Right atrium auricular region (tissue), 2 donors: ENCODE results near the gene TBC1D7. TPM values are rescaled to one million over a fixed set of nuclear protein-coding genes. Genes with fewer than 3 reads are reported as not detected.

Source experiments
- DNase-seq: peaks from one replicate; pipeline ENCODE4 v3.0.0-alpha.2; 2019; ENCODE audit warnings: low spot score
- H3K27ac ChIP-seq, 2 donors: fragments of 200-600 bp; sonication (generic); 1 replicate in 1 of 2; 2 replicates in 1 of 2; pipeline ENCODE4 v1.5.1; 2016 to 2019
- H3K27me3 ChIP-seq, 2 donors: fragments of 200-600 bp; sonication (generic); one replicate each; pipeline versions ENCODE4 v1.5.1 to v1.6.0; 2017 to 2019
- H3K36me3 ChIP-seq: fragments of 200-600 bp; sonication (generic); one replicate; pipeline ENCODE4 v1.5.1; 2016
- H3K4me1 ChIP-seq, 2 donors: fragments of 200-600 bp; sonication (generic); one replicate each; pipeline versions ENCODE4 v1.5.1 to v1.6.0; 2017 to 2019
- H3K4me3 ChIP-seq, 2 donors: fragments of 200-600 bp; sonication (generic); 1 replicate in 1 of 2; 2 replicates in 1 of 2; pipeline ENCODE4 v1.5.1; 2017 to 2019; ENCODE audit warnings: mild to moderate bottlenecking in 1 of 2, moderate library complexity in 1 of 2
- H3K9me3 ChIP-seq, 2 donors: fragments of 200-600 bp; sonication (generic); one replicate each; pipeline ENCODE4 v1.5.1; 2019
- CTCF ChIP-seq, 2 donors: fragments of 200-600 bp; sonication (generic); IDR thresholded peaks; one replicate each; pipeline ENCODE4 v1.5.1; 2019; ENCODE audit warnings: antibody characterized with exemption in 2 of 2
- total RNA-seq, 2 donors: library from RNA; depleted of rRNA; stranded (reverse); fragments of >200 nt; gene quantifications; one replicate each; pipeline ENCODE4 v1.1.0, GENCODE V29; 2016

The TBC1D7 gene
- total RNA-seq, 2 donors from 2014 or later: 15.0 to 27.0 TPM

GRCh38 chr6:13292774-13293173, 35.6 kb downstream of the TBC1D7 start:
- H3K27me3 ChIP-seq: no peaks in the 10 kb centered on the region
- no peak overlapping the region for H3K4me3 ChIP-seq
- peaks cover 20% of the 10 kb centered on the region for H3K36me3 ChIP-seq
- no peak for TF ChIP-seq CTCF (IDR thresholded peaks at IDR 0.05)
- no peak overlapping the region for H3K27ac ChIP-seq
- H3K4me1 ChIP-seq: peaks cover 0 to 3% of the 10 kb centered on the region in 2 donors
- H3K9me3 ChIP-seq: no peaks in the 10 kb centered on the region
- DNase-seq: peak; percentile 36

GRCh38 chr6:13290335-13290734, 38.0 kb downstream of the TBC1D7 start:
- no peak for TF ChIP-seq CTCF (IDR thresholded peaks at IDR 0.05)
- H3K4me1 ChIP-seq: peaks cover 0 to 3% of the 10 kb centered on the region in 2 donors
- no peak overlapping the region for H3K27ac ChIP-seq
- H3K9me3 ChIP-seq: peaks cover 0 to 15% of the 10 kb centered on the region in 2 donors
- peaks cover 41% of the 10 kb centered on the region for H3K36me3 ChIP-seq
- no peak for DNase-seq
- H3K4me3 ChIP-seq: no peak overlapping the region
- H3K27me3 ChIP-seq: no peaks in the 10 kb centered on the region

GRCh38 chr6:13289789-13290318, 38.5 kb downstream of the TBC1D7 start:
- TF ChIP-seq CTCF (IDR thresholded peaks at IDR 0.05): no peak
- no peak for DNase-seq
- peaks cover 0 to 2% of the 10 kb centered on the region in 2 donors for H3K4me1 ChIP-seq
- no peak overlapping the region for H3K4me3 ChIP-seq
- peaks cover 36% of the 10 kb centered on the region for H3K36me3 ChIP-seq
- H3K27ac ChIP-seq: no peak overlapping the region
- H3K27me3 ChIP-seq: no peaks in the 10 kb centered on the region
- peaks cover 0 to 15% of the 10 kb centered on the region in 2 donors for H3K9me3 ChIP-seq

- H3K36me3 ChIP-seq: peaks cover 28% of the 10 kb centered on the region
Observed at GRCh38 chr6:13288969-13289391, 39.4 kb downstream of the TBC1D7 start.

GRCh38 chr6:13288481-13288880, 39.9 kb downstream of the TBC1D7 start:
- no peaks in the 10 kb centered on the region for H3K4me1 ChIP-seq
- no peak for DNase-seq
- peaks cover 0 to 15% of the 10 kb centered on the region in 2 donors for H3K9me3 ChIP-seq
- no peak overlapping the region for H3K4me3 ChIP-seq
- no peak overlapping the region for H3K27ac ChIP-seq
- H3K36me3 ChIP-seq: peaks cover 27% of the 10 kb centered on the region
- no peak for TF ChIP-seq CTCF (IDR thresholded peaks at IDR 0.05)
- H3K27me3 ChIP-seq: no peaks in the 10 kb centered on the region

More at GRCh38 chr6:13288969-13289391, 39.4 kb downstream of the TBC1D7 start:
- DNase-seq: no peak
- no peak for TF ChIP-seq CTCF (IDR thresholded peaks at IDR 0.05)
- Histone ChIP-seq H3K4me1 (no peaks in the 10 kb centered on the region), H3K9me3 (peaks cover 0 to 15% of the 10 kb centered on the region in 2 donors), H3K27me3 (no peaks in the 10 kb centered on the region), H3K4me3 (no peak overlapping the region), H3K27ac (no peak overlapping the region)

GRCh38 chr6:13287104-13287503, 41.2 kb downstream of the TBC1D7 start:
- Histone ChIP-seq H3K36me3 (peaks cover 31% of the 10 kb centered on the region), H3K9me3 (peaks cover 0 to 15% of the 10 kb centered on the region in 2 donors)
- no peak for DNase-seq

More at GRCh38 chr6:13287104-13287503, 41.2 kb downstream of the TBC1D7 start:
- no peaks in the 10 kb centered on the region for H3K27me3 ChIP-seq
- no peak for TF ChIP-seq CTCF (IDR thresholded peaks at IDR 0.05)
- H3K4me1 ChIP-seq: no peaks in the 10 kb centered on the region
- H3K4me3 ChIP-seq: no peak overlapping the region
- no peak overlapping the region for H3K27ac ChIP-seq
